GM23338 (cell line): ENCODE data around the gene FOXF1. TPM values are rescaled to one million over a fixed set of nuclear protein-coding genes. Genes with fewer than 3 reads are reported as not detected.
A peak's percentile ranks its signal among the peaks of the same experiment; 100 is the strongest.

Source experiments
- ATAC-seq: fragments of 200-7000 bp; cut with Tn5 transposase; 3 replicates; pipeline ENCODE4 v1.9.1; 2020
- DNase-seq: peaks from one replicate; pipeline ENCODE4 v3.0.0-alpha.2; 2015; ENCODE audit warnings: low spot score
- H2AFZ ChIP-seq: fragments of 200-600 bp; sonication (generic); 2 replicates; pipeline ENCODE4 v1.8.0; 2016; ENCODE audit warnings: antibody characterized with exemption, mild to moderate bottlenecking, moderate library complexity
- H3F3A ChIP-seq: fragments of 200-600 bp; sonication (generic); replicated peaks from 2 replicates; pipeline ENCODE4 v1.8.0; 2017; ENCODE audit warnings: antibody characterized with exemption, mixed run types, low read depth
- H3K27ac ChIP-seq: fragments of 200-600 bp; sonication (generic); 2 replicates; pipeline ENCODE4 v1.6.1; 2016; ENCODE audit warnings: low read depth
- H3K27me3 ChIP-seq: fragments of 200-600 bp; sonication (generic); 2 replicates; pipeline ENCODE4 v1.8.0; 2016; ENCODE audit warnings: mild to moderate bottlenecking, mixed run types, moderate library complexity; ENCODE audit not compliant: insufficient read depth
- H3K36me3 ChIP-seq: fragments of 200-600 bp; sonication (generic); 2 replicates; pipeline ENCODE4 v1.8.0; 2016; ENCODE audit warnings: mild to moderate bottlenecking; ENCODE audit not compliant: insufficient read depth
- H3K4me1 ChIP-seq: fragments of 200-600 bp; sonication (generic); 2 replicates; pipeline ENCODE4 v1.8.0; 2016; ENCODE audit warnings: mild to moderate bottlenecking, moderate library complexity; ENCODE audit not compliant: insufficient read depth
- H3K4me2 ChIP-seq: fragments of 200-600 bp; sonication (generic); 2 replicates; pipeline ENCODE4 v1.7.1; 2017; ENCODE audit warnings: mixed run types
- H3K4me3 ChIP-seq: fragments of 200-600 bp; sonication (generic); 2 replicates; pipeline ENCODE4 v1.6.1; 2016; ENCODE audit warnings: mixed run types
- H3K79me2 ChIP-seq: fragments of 200-600 bp; sonication (generic); replicated peaks from 2 replicates; pipeline ENCODE4 v1.8.0; 2017; ENCODE audit warnings: mild to moderate bottlenecking; ENCODE audit not compliant: insufficient read depth
- H3K9me2 ChIP-seq: fragments of 200-600 bp; sonication (generic); 2 replicates; pipeline ENCODE4 v1.8.0; 2017; ENCODE audit not compliant: insufficient read depth
- H4K20me1 ChIP-seq: fragments of 200-600 bp; sonication (generic); replicated peaks from 2 replicates; pipeline ENCODE4 v1.8.0; 2017; ENCODE audit warnings: mild to moderate bottlenecking; ENCODE audit not compliant: insufficient read depth
- H3K27ac Mint-ChIP-seq: 2 replicates; pipeline ENCODE4 v1.8.0; 2020; ENCODE audit warnings: inconsistent platforms, mild to moderate bottlenecking, moderate library complexity, mixed read lengths
- H3K27me3 Mint-ChIP-seq: 3 replicates; pipeline ENCODE4 v1.8.0; 2022; ENCODE audit warnings: low read depth, mild to moderate bottlenecking, moderate library complexity, mixed read lengths, inconsistent platforms; ENCODE audit not compliant: insufficient read depth, poor library complexity
- H3K36me3 Mint-ChIP-seq: 3 replicates; pipeline ENCODE4 v1.8.0; 2021; ENCODE audit warnings: low read depth, mild to moderate bottlenecking, inconsistent platforms, moderate library complexity, mixed read lengths
- H3K4me1 Mint-ChIP-seq: 3 replicates; pipeline ENCODE4 v1.8.0; 2020; ENCODE audit warnings: mild to moderate bottlenecking, inconsistent platforms, mixed read lengths
- H3K4me3 Mint-ChIP-seq: 3 replicates; pipeline ENCODE4 v1.8.0; 2021; ENCODE audit warnings: moderate library complexity, mild to moderate bottlenecking, inconsistent platforms, mixed read lengths
- H3K9me3 Mint-ChIP-seq: 3 replicates; pipeline ENCODE4 v1.8.0; 2020; ENCODE audit warnings: moderate library complexity, mild to moderate bottlenecking, inconsistent platforms, mixed read lengths
- EZH2 ChIP-seq: fragments of 200-600 bp; sonication (generic); IDR thresholded peaks from one replicate; pipeline ENCODE4 v1.8.0; 2017; ENCODE audit warnings: antibody characterized with exemption, mild to moderate bottlenecking, low read depth; ENCODE audit not compliant: unreplicated experiment
- EZH2phosphoT487 ChIP-seq: fragments of 200-600 bp; sonication (generic); IDR thresholded peaks from one replicate; pipeline ENCODE4 v1.8.1; 2018; ENCODE audit warnings: antibody characterized with exemption; ENCODE audit not compliant: unreplicated experiment
- POLR2AphosphoS5 ChIP-seq: IDR thresholded peaks from 2 replicates; pipeline ENCODE4 v1.6.1; 2016; ENCODE audit warnings: antibody characterized with exemption, low read depth
- STAT1 ChIP-seq: IDR thresholded peaks from one replicate; pipeline ENCODE4 v1.6.1; 2016; ENCODE audit warnings: antibody characterized with exemption; ENCODE audit not compliant: unreplicated experiment
- ZNF114 ChIP-seq: fragments of 250-450 bp; sonication (Bioruptor Pico); IDR thresholded peaks from 2 replicates; pipeline ENCODE4 v1.5.0; 2020; ENCODE audit warnings: mild to moderate bottlenecking, moderate library complexity
- polyA plus RNA-seq: library from polyadenylated mRNA; unstranded; fragments of >200 nt; fragmentation: Nextera tagmentation; extraction: Ambion mirVana; gene quantifications from 2 replicates; pipeline ENCODE4 v1.2.1, GENCODE V29; 2016
- total RNA-seq: library from RNA; depleted of rRNA; stranded (reverse); fragments of >200 nt; shearing (Covaris generic); gene quantifications from 2 replicates; pipeline ENCODE4 v1.2.3, GENCODE V29; 2014

The FOXF1 gene
- total and polyA plus RNA-seq, 2 experiments from 2014 or later, result 0.10 to 0.15 TPM

GRCh38 chr16:86501989-86502855 lies 8.1 kb upstream of the FOXF1 start:
- Histone ChIP-seq H3F3A (peaks cover 29% of the 10 kb centered on the region; the same call in 1 of the 2 replicates), H4K20me1 (peaks cover 42% of the 10 kb centered on the region), H2AFZ (no peak overlapping the region), H3K4me1 (peaks cover 50% of the 10 kb centered on the region), H3K27me3 (peaks cover 100% of the 10 kb centered on the region), H3K36me3 (no peaks in the 10 kb centered on the region), H3K79me2 (no peaks in the 10 kb centered on the region), H3K4me2 (no peak overlapping the region), H3K27ac (no peak overlapping the region), H3K9me2 (no peaks in the 10 kb centered on the region), H3K4me3 (no peak overlapping the region)
- Mint-ChIP-seq H3K4me1 (peaks cover 39% of the 10 kb centered on the region), H3K27me3 (peaks cover 99% of the 10 kb centered on the region), H3K4me3 (no peak overlapping the region), H3K9me3 (peaks cover 8% of the 10 kb centered on the region; the same call in 2 of the 3 replicates), H3K36me3 (no peaks in the 10 kb centered on the region), H3K27ac (no peak overlapping the region)
- ATAC-seq (no peak), DNase-seq (no peak)
- TF ChIP-seq ZNF114, result no peak
- TF ChIP-seq EZH2, result peak; percentile 73

- Histone ChIP-seq H2AFZ (no peak overlapping the region), H3K4me2 (no peak overlapping the region), H3F3A (peaks cover 29% of the 10 kb centered on the region; the same call in 1 of the 2 replicates), H3K79me2 (no peaks in the 10 kb centered on the region), H3K27me3 (peaks cover 100% of the 10 kb centered on the region), H3K9me2 (no peaks in the 10 kb centered on the region), H3K4me1 (peaks cover 50% of the 10 kb centered on the region), H4K20me1 (peaks cover 43% of the 10 kb centered on the region), H3K4me3 (no peak overlapping the region), H3K36me3 (no peaks in the 10 kb centered on the region), H3K27ac (no peak overlapping the region)
- no peaks in the 10 kb centered on the region; the same call in 2 of the 3 replicates for H3K36me3 Mint-ChIP-seq
- H3K4me3 Mint-ChIP-seq, result no peak overlapping the region
- peaks cover 46% of the 10 kb centered on the region for H3K4me1 Mint-ChIP-seq
- no peak overlapping the region for H3K27ac Mint-ChIP-seq
- DNase-seq (no peak), ATAC-seq (no peak)
- TF ChIP-seq EZH2phosphoT487 (peak; percentile 72), POLR2AphosphoS5 (no peak), EZH2 (peak; percentile 73), STAT1 (no peak)
- peaks cover 99% of the 10 kb centered on the region for H3K27me3 Mint-ChIP-seq
- peaks cover 11% of the 10 kb centered on the region; the same call in 2 of the 3 replicates for H3K9me3 Mint-ChIP-seq
These were observed 7.2 kb upstream of the FOXF1 start for GRCh38 chr16:86502856-86503748.

- peaks cover 11% of the 10 kb centered on the region; the same call in 2 of the 3 replicates for H3K9me3 Mint-ChIP-seq
- H2AFZ ChIP-seq, result no peak overlapping the region
- no peaks in the 10 kb centered on the region for H3K79me2 ChIP-seq
- H3K4me2 ChIP-seq, result no peak overlapping the region
- H3K4me1 Mint-ChIP-seq, result peaks cover 44% of the 10 kb centered on the region
- H3K27me3 ChIP-seq, result peaks cover 100% of the 10 kb centered on the region
- H3K27ac Mint-ChIP-seq, result no peak overlapping the region
- H3K36me3 ChIP-seq, result no peaks in the 10 kb centered on the region
- H3K27ac ChIP-seq, result no peak overlapping the region
- H3F3A ChIP-seq, result peaks cover 29% of the 10 kb centered on the region; the same call in 1 of the 2 replicates
- H3K36me3 Mint-ChIP-seq, result no peaks in the 10 kb centered on the region; the same call in 2 of the 3 replicates
- H3K27me3 Mint-ChIP-seq, result peaks cover 99% of the 10 kb centered on the region
- TF ChIP-seq STAT1 (no peak), EZH2 (peak; percentile 68)
- no peaks in the 10 kb centered on the region for H3K9me2 ChIP-seq
- no peak overlapping the region for H3K4me3 Mint-ChIP-seq
- no peak for DNase-seq
- ATAC-seq, result no peak
- H4K20me1 ChIP-seq, result peaks cover 43% of the 10 kb centered on the region
- no peak overlapping the region for H3K4me3 ChIP-seq
- H3K4me1 ChIP-seq, result peaks cover 49% of the 10 kb centered on the region
These were observed 6.5 kb upstream of the FOXF1 start for GRCh38 chr16:86503830-86504229.
